Endothelial cell of umbilical vein (primary cell): ENCODE data around the gene FRYL.

ENCODE experiments used
- EZH2 ChIP-seq: IDR thresholded peaks from 2 replicates; pipeline ENCODE4 v1.6.1; 2012; ENCODE audit warnings: borderline replicate concordance, low read depth, mild to moderate bottlenecking, moderate library complexity, low read length, inconsistent platforms; ENCODE audit not compliant: severe bottlenecking
- FOS ChIP-seq: IDR thresholded peaks from 2 replicates; pipeline ENCODE4 v1.6.1; 2011; ENCODE audit warnings: mild to moderate bottlenecking, low read length, moderate library complexity, borderline replicate concordance; ENCODE audit not compliant: insufficient read depth
- JUN ChIP-seq: IDR thresholded peaks from 2 replicates; pipeline ENCODE4 v1.6.1; 2011; ENCODE audit warnings: borderline replicate concordance, low read depth; ENCODE audit not compliant: insufficient read length, insufficient read depth
- MAX ChIP-seq: IDR thresholded peaks from 2 replicates; pipeline ENCODE4 v1.6.1; 2011; ENCODE audit not compliant: insufficient read depth, insufficient read length
- POLR2A ChIP-seq: IDR thresholded peaks from 2 replicates; pipeline ENCODE4 v1.6.1; 2012; ENCODE audit warnings: low read depth, mild to moderate bottlenecking, control low read depth, low read length
- TF ChIP-seq, protein P1 (sequence below), 2 donors: IDR thresholded peaks; 1 replicate in 1 of 2; 2 replicates in 1 of 2; pipeline ENCODE4 v1.5.1; 2011; ENCODE audit warnings: low read length in 2 of 2, mild to moderate bottlenecking in 2 of 2, moderate library complexity in 2 of 2, control low read depth in 1 of 2, inconsistent platforms in 1 of 2, low read depth in 1 of 2; ENCODE audit not compliant: insufficient read depth in 1 of 2; ENCODE audit errors: extremely low read depth in 1 of 2

GRCh38 chr4:48504026-48504330 lies 276.1 kb downstream of the FRYL start:
- TF ChIP-seq, protein P1, sequence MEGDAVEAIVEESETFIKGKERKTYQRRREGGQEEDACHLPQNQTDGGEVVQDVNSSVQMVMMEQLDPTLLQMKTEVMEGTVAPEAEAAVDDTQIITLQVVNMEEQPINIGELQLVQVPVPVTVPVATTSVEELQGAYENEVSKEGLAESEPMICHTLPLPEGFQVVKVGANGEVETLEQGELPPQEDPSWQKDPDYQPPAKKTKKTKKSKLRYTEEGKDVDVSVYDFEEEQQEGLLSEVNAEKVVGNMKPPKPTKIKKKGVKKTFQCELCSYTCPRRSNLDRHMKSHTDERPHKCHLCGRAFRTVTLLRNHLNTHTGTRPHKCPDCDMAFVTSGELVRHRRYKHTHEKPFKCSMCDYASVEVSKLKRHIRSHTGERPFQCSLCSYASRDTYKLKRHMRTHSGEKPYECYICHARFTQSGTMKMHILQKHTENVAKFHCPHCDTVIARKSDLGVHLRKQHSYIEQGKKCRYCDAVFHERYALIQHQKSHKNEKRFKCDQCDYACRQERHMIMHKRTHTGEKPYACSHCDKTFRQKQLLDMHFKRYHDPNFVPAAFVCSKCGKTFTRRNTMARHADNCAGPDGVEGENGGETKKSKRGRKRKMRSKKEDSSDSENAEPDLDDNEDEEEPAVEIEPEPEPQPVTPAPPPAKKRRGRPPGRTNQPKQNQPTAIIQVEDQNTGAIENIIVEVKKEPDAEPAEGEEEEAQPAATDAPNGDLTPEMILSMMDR (IDR thresholded peaks at IDR 0.05; ENCODE audit: extremely low read depth in 1 of 2, insufficient read depth in 1 of 2, low read depth in 1 of 2, low read length in 2 of 2): no peak
- no peak for TF ChIP-seq POLR2A
- TF ChIP-seq JUN: no peak
- no peak for TF ChIP-seq EZH2
- no peak for TF ChIP-seq FOS
- no peak for TF ChIP-seq MAX
